GM10248 (cell line): ENCODE data around the gene OOSP1.

ENCODE experiments used
- CTCF ChIA-PET: fragments of 300-600 bp; sonication (Branson Sonifier 250); formaldehyde crosslinking; extraction: SDS; loops from one replicate; lab custom pipeline; 2021; ENCODE audit warnings: antibody characterized with exemption; lab: Yijun Ruan, JAX
- POLR2A ChIA-PET: fragments of 350-650 bp; sonication (Branson Sonifier 250); formaldehyde crosslinking; extraction: SDS; loops from one replicate; lab custom pipeline; 2020; ENCODE audit warnings: antibody characterized with exemption; lab: Yijun Ruan, JAX
- DNase-seq: peaks from one replicate; pipeline ENCODE4 v3.0.0; 2012; ENCODE audit errors: extremely low spot score
- CTCF ChIP-seq: IDR thresholded peaks from 2 replicates; pipeline ENCODE4 v1.5.1; 2012; ENCODE audit warnings: mild to moderate bottlenecking, low read depth; ENCODE audit errors: extremely low read depth, missing control alignments, control extremely low read depth

The OOSP1 gene

GRCh38 chr11:59953463-59954218 is 15.4 kb downstream of the OOSP1 start:
- ChIA-PET CTCF (no interaction called here), POLR2A (no interaction called here)
- TF ChIP-seq CTCF, result no peak
- no peak for DNase-seq

GRCh38 chr11:59954219-59954847 is 16.1 kb downstream of the OOSP1 start:
- DNase-seq, result no peak
- CTCF ChIA-PET, result no interaction called here
- POLR2A ChIA-PET, result no interaction called here
- TF ChIP-seq CTCF, result no peak

- POLR2A ChIA-PET, result no interaction called here
- DNase-seq, result no peak
- TF ChIP-seq CTCF, result no peak
- CTCF ChIA-PET, result no interaction called here
Observed at GRCh38 chr11:59957094-59957493, 18.9 kb downstream of the OOSP1 start.

- no peak for TF ChIP-seq CTCF
- ChIA-PET POLR2A (no interaction called here), CTCF (no interaction called here)
- DNase-seq, result no peak
Observed at GRCh38 chr11:59960502-59961381, 22.5 kb downstream of the OOSP1 start.

- no peak for DNase-seq
- no peak for TF ChIP-seq CTCF
- ChIA-PET POLR2A (no interaction called here), CTCF (interaction anchor here (0.8 kb wide), 1 partner anchor 11 kb away, joined by 3 read pairs; no protein-coding TSS in a partner anchor)
Observed at GRCh38 chr11:59962107-59962482, 23.9 kb downstream of the OOSP1 start.

- ChIA-PET POLR2A (no interaction called here), CTCF (interaction anchor here (0.8 to 1.6 kb wide), 3 partner anchors 9 to 45 kb away, joined by 3 to 6 read pairs (median 5); no protein-coding TSS in a partner anchor)
- no peak for DNase-seq
- TF ChIP-seq CTCF, result no peak
Observed at GRCh38 chr11:59963733-59964132, 25.5 kb downstream of the OOSP1 start, which contains the start of gene OOSP4A. OOSP4A (plus strand) TSS chr11:59964033; CDS start chr11:59964033, 0 bp downstream.
